ENCODE data around the gene PREB. TPM values are rescaled to one million over a fixed set of nuclear protein-coding genes. Genes with fewer than 3 reads are reported as not detected.

Gene PREB
- total and polyA plus RNA-seq, 2 of the 13 experiments (the other 11 are each of a cell fraction or from before 2014, with no cell fraction given): 112 to 192 TPM

DNA sequence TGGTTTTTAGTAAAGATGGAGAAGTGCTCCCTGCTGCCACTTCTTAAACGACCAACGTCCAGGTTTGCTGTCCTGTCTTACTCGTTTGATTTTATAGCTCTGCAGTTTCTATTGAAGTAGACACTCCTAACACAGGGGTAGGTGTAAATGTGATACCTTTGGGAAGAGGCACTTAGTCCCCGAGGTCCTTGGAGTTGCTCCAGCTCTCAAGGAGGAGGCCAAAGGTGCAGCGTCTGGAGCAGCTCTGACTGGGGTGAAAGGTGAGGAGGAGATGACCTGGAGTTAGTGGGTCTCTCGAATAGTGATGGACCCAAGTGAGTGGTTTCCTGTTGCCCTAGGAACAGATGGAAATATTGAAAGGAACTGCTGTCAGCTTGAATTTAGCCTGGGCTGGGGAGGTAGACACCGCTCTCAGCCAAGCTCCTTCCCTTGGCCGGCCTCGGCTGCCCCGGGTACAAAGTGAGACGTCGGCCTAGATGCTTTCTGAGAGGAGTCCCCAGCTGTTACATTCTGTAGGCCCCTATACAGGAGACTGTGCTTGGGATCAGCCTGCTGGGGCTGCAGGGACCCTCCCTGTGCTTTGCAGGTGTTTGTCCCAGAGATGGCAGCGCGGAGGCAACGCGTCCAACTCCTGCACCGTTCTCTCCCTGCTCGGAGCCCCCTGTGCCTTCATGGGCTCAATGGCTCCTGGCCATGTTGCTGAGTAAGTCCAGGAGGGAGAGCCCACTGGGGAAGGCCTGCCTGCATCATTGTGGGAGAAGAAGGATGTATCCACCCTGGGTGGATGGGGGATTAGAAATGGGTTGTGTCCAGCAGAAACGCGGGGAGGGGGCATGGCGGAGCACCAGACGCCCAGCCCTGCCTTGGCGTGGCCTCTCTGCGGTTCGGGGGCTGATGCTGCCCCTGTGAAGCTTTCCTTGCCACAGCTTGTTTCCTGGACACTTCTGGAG, 42.4 kb downstream of the PREB start (continued):
- TF ChIP-seq, protein P1, sequence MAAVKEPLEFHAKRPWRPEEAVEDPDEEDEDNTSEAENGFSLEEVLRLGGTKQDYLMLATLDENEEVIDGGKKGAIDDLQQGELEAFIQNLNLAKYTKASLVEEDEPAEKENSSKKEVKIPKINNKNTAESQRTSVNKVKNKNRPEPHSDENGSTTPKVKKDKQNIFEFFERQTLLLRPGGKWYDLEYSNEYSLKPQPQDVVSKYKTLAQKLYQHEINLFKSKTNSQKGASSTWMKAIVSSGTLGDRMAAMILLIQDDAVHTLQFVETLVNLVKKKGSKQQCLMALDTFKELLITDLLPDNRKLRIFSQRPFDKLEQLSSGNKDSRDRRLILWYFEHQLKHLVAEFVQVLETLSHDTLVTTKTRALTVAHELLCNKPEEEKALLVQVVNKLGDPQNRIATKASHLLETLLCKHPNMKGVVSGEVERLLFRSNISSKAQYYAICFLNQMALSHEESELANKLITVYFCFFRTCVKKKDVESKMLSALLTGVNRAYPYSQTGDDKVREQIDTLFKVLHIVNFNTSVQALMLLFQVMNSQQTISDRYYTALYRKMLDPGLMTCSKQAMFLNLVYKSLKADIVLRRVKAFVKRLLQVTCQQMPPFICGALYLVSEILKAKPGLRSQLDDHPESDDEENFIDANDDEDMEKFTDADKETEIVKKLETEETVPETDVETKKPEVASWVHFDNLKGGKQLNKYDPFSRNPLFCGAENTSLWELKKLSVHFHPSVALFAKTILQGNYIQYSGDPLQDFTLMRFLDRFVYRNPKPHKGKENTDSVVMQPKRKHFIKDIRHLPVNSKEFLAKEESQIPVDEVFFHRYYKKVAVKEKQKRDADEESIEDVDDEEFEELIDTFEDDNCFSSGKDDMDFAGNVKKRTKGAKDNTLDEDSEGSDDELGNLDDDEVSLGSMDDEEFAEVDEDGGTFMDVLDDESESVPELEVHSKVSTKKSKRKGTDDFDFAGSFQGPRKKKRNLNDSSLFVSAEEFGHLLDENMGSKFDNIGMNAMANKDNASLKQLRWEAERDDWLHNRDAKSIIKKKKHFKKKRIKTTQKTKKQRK (IDR thresholded peaks at IDR 0.05; ENCODE audit: low read length): no peak
- TF ChIP-seq, protein P2, sequence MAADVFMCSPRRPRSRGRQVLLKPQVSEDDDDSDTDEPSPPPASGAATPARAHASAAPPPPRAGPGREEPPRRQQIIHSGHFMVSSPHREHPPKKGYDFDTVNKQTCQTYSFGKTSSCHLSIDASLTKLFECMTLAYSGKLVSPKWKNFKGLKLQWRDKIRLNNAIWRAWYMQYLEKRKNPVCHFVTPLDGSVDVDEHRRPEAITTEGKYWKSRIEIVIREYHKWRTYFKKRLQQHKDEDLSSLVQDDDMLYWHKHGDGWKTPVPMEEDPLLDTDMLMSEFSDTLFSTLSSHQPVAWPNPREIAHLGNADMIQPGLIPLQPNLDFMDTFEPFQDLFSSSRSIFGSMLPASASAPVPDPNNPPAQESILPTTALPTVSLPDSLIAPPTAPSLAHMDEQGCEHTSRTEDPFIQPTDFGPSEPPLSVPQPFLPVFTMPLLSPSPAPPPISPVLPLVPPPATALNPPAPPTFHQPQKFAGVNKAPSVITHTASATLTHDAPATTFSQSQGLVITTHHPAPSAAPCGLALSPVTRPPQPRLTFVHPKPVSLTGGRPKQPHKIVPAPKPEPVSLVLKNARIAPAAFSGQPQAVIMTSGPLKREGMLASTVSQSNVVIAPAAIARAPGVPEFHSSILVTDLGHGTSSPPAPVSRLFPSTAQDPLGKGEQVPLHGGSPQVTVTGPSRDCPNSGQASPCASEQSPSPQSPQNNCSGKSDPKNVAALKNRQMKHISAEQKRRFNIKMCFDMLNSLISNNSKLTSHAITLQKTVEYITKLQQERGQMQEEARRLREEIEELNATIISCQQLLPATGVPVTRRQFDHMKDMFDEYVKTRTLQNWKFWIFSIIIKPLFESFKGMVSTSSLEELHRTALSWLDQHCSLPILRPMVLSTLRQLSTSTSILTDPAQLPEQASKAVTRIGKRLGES (CRISPR knock-in tag; IDR thresholded peaks at IDR 0.05; ENCODE audit: borderline replicate concordance): no peak
- no peak for TF ChIP-seq SIN3A (IDR thresholded peaks at IDR 0.05; ENCODE audit: borderline replicate concordance, low read depth, low read length)
- TF ChIP-seq ZNF619 (CRISPR knock-in tag; IDR thresholded peaks at IDR 0.05): no peak
- TF ChIP-seq XRCC5 (optimal IDR thresholded peaks at IDR 0.05; ENCODE audit: low read length): no peak
- no peak for TF ChIP-seq ZNF530 (CRISPR knock-in tag; IDR thresholded peaks at IDR 0.05; ENCODE audit: low read depth)
- no peak for TF ChIP-seq ZNF773 (CRISPR knock-in tag; IDR thresholded peaks at IDR 0.05; ENCODE audit: borderline replicate concordance)
- TF ChIP-seq, protein P3, sequence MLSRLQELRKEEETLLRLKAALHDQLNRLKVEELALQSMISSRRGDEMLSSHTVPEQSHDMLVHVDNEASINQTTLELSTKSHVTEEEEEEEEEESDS (CRISPR knock-in tag; IDR thresholded peaks at IDR 0.05; ENCODE audit: borderline replicate concordance): no peak
- TF ChIP-seq, protein P4, sequence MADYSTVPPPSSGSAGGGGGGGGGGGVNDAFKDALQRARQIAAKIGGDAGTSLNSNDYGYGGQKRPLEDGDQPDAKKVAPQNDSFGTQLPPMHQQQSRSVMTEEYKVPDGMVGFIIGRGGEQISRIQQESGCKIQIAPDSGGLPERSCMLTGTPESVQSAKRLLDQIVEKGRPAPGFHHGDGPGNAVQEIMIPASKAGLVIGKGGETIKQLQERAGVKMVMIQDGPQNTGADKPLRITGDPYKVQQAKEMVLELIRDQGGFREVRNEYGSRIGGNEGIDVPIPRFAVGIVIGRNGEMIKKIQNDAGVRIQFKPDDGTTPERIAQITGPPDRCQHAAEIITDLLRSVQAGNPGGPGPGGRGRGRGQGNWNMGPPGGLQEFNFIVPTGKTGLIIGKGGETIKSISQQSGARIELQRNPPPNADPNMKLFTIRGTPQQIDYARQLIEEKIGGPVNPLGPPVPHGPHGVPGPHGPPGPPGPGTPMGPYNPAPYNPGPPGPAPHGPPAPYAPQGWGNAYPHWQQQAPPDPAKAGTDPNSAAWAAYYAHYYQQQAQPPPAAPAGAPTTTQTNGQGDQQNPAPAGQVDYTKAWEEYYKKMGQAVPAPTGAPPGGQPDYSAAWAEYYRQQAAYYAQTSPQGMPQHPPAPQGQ (CRISPR knock-in tag; IDR thresholded peaks at IDR 0.05; ENCODE audit: borderline replicate concordance): no peak
- no peak for TF ChIP-seq ZNF678 (CRISPR knock-in tag; IDR thresholded peaks at IDR 0.05)
- TF ChIP-seq HOXA9 (CRISPR knock-in tag; IDR thresholded peaks at IDR 0.05; ENCODE audit: borderline replicate concordance): no peak
- TF ChIP-seq ZMAT3 (CRISPR knock-in tag; conservative IDR thresholded peaks at IDR 0.05): no peak
- TF ChIP-seq PHF20 (CRISPR knock-in tag; IDR thresholded peaks at IDR 0.05): no peak
- no peak for TF ChIP-seq ZNF746 (CRISPR knock-in tag; IDR thresholded peaks at IDR 0.05)
- no peak for TF ChIP-seq ELF1 (CRISPR knock-in tag; IDR thresholded peaks at IDR 0.05)
- TF ChIP-seq, protein P5, sequence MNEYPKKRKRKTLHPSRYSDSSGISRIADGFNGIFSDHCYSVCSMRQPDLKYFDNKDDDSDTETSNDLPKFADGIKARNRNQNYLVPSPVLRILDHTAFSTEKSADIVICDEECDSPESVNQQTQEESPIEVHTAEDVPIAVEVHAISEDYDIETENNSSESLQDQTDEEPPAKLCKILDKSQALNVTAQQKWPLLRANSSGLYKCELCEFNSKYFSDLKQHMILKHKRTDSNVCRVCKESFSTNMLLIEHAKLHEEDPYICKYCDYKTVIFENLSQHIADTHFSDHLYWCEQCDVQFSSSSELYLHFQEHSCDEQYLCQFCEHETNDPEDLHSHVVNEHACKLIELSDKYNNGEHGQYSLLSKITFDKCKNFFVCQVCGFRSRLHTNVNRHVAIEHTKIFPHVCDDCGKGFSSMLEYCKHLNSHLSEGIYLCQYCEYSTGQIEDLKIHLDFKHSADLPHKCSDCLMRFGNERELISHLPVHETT (CRISPR knock-in tag; conservative IDR thresholded peaks at IDR 0.05): no peak
- TF ChIP-seq TCF12 (IDR thresholded peaks at IDR 0.05): no peak
- TF ChIP-seq TCF12 (CRISPR knock-in tag; IDR thresholded peaks at IDR 0.05): no peak
- TF ChIP-seq ZNF776 (CRISPR knock-in tag; IDR thresholded peaks at IDR 0.05): no peak
- TF ChIP-seq CHCHD3 (CRISPR knock-in tag; IDR thresholded peaks at IDR 0.05): peak; percentile 76

Data from HepG2 (cell line).